ENCODE measurements around the gene ZNF862. TPM values are rescaled to one million over a fixed set of nuclear protein-coding genes. Genes with fewer than 3 reads are reported as not detected.

The ZNF862 gene
- total RNA-seq, 1 donor from 2014 or later, result 15.9 TPM

- Mint-ChIP-seq H3K36me3 (ENCODE audit: low read depth) (no peaks in the 10 kb centered on the region), H3K27me3 (ENCODE audit: low read depth) (peaks cover 25% of the 10 kb centered on the region), H3K27ac (ENCODE audit: unreplicated experiment) (no peak overlapping the region), H3K4me3 (ENCODE audit: unreplicated experiment) (no peak overlapping the region), H3K4me1 (ENCODE audit: low read depth) (no peaks in the 10 kb centered on the region), H3K9me3 (ENCODE audit: low read depth) (no peaks in the 10 kb centered on the region)
- no peak for DNase-seq (ENCODE audit: low spot score)
- TF ChIP-seq CTCF (IDR thresholded peaks at IDR 0.05), result no peak
These were observed 29.0 kb upstream of the ZNF862 start for GRCh38 chr7:149809215-149809614.

GRCh38 chr7:149811221-149811620, 27.0 kb upstream of the ZNF862 start:
- H3K9me3 Mint-ChIP-seq (ENCODE audit: low read depth), result no peaks in the 10 kb centered on the region
- TF ChIP-seq CTCF (IDR thresholded peaks at IDR 0.05), result peak; percentile 58
- peaks cover 18% of the 10 kb centered on the region for H3K27me3 Mint-ChIP-seq (ENCODE audit: low read depth)
- H3K27ac Mint-ChIP-seq (ENCODE audit: unreplicated experiment), result no peak overlapping the region
- H3K4me3 Mint-ChIP-seq (ENCODE audit: unreplicated experiment), result no peak overlapping the region
- H3K4me1 Mint-ChIP-seq (ENCODE audit: low read depth), result no peaks in the 10 kb centered on the region
- H3K36me3 Mint-ChIP-seq (ENCODE audit: low read depth), result no peaks in the 10 kb centered on the region
- DNase-seq (ENCODE audit: low spot score), result no peak

- no peak overlapping the region for H3K27ac Mint-ChIP-seq (ENCODE audit: unreplicated experiment)
- H3K36me3 Mint-ChIP-seq (ENCODE audit: low read depth), result no peaks in the 10 kb centered on the region
- no peaks in the 10 kb centered on the region for H3K9me3 Mint-ChIP-seq (ENCODE audit: low read depth)
- TF ChIP-seq CTCF (IDR thresholded peaks at IDR 0.05), result no peak
- no peak overlapping the region for H3K4me3 Mint-ChIP-seq (ENCODE audit: unreplicated experiment)
- no peaks in the 10 kb centered on the region for H3K4me1 Mint-ChIP-seq (ENCODE audit: low read depth)
- no peak for DNase-seq (ENCODE audit: low spot score)
- peaks cover 11% of the 10 kb centered on the region for H3K27me3 Mint-ChIP-seq (ENCODE audit: low read depth)
These were observed 26.2 kb upstream of the ZNF862 start for GRCh38 chr7:149811831-149812490.

- no peak for DNase-seq (ENCODE audit: low spot score)
- H3K27ac Mint-ChIP-seq (ENCODE audit: unreplicated experiment), result no peak overlapping the region
- no peaks in the 10 kb centered on the region for H3K4me1 Mint-ChIP-seq (ENCODE audit: low read depth)
- no peak for TF ChIP-seq CTCF (IDR thresholded peaks at IDR 0.05)
- no peak overlapping the region for H3K4me3 Mint-ChIP-seq (ENCODE audit: unreplicated experiment)
- H3K36me3 Mint-ChIP-seq (ENCODE audit: low read depth), result no peaks in the 10 kb centered on the region
- no peaks in the 10 kb centered on the region for H3K9me3 Mint-ChIP-seq (ENCODE audit: low read depth)
- H3K27me3 Mint-ChIP-seq (ENCODE audit: low read depth), result peaks cover 4% of the 10 kb centered on the region
These were observed 24.7 kb upstream of the ZNF862 start for GRCh38 chr7:149813254-149814035.

GRCh38 chr7:149814494-149814893, 23.7 kb upstream of the ZNF862 start:
- TF ChIP-seq CTCF (IDR thresholded peaks at IDR 0.05), result no peak
- no peak for DNase-seq (ENCODE audit: low spot score)
- H3K27ac Mint-ChIP-seq (ENCODE audit: unreplicated experiment), result no peak overlapping the region
- H3K27me3 Mint-ChIP-seq (ENCODE audit: low read depth), result peaks cover 4% of the 10 kb centered on the region
- H3K4me1 Mint-ChIP-seq (ENCODE audit: low read depth), result no peaks in the 10 kb centered on the region
- no peaks in the 10 kb centered on the region for H3K36me3 Mint-ChIP-seq (ENCODE audit: low read depth)
- no peaks in the 10 kb centered on the region for H3K9me3 Mint-ChIP-seq (ENCODE audit: low read depth)
- H3K4me3 Mint-ChIP-seq (ENCODE audit: unreplicated experiment), result no peak overlapping the region
